Psoas muscle (tissue), 8 donors: ENCODE results near the gene CHRNG. TPM values are rescaled to one million over a fixed set of nuclear protein-coding genes. Genes with fewer than 3 reads are reported as not detected.

Experiments used
- ATAC-seq, 4 donors: fragments of 200-7000 bp; cut with Tn5 transposase; one replicate each; pipeline ENCODE4 v1.9.1; 2020; ENCODE audit warnings: moderate library complexity in 3 of 4, mild to moderate bottlenecking in 2 of 4
- DNase-seq, 2 donors: peaks; one replicate each; pipeline ENCODE4 v3.0.0-alpha.2; 2020
- H3K27ac ChIP-seq: fragments of 200-600 bp; one replicate; pipeline ENCODE4 v1.8.0; 2022
- H3K27me3 ChIP-seq, 3 donors: fragments of 200-600 bp in 1 of 3; one replicate each; pipeline versions ENCODE4 v1.6.1 to v1.8.0; 2013 to 2022; ENCODE audit warnings: low read length in 2 of 3, mild to moderate bottlenecking in 2 of 3, moderate library complexity in 1 of 3; ENCODE audit not compliant: insufficient read depth in 3 of 3
- H3K36me3 ChIP-seq, 2 donors: fragments of 200-600 bp in 1 of 2; one replicate each; pipeline versions ENCODE4 v1.6.1 to v1.8.0; 2013 to 2022; ENCODE audit warnings: low read depth in 1 of 2, mild to moderate bottlenecking in 1 of 2, moderate library complexity in 1 of 2; ENCODE audit not compliant: insufficient read depth in 1 of 2
- H3K4me1 ChIP-seq: fragments of 200-600 bp; one replicate; pipeline ENCODE4 v1.8.0; 2022
- H3K4me3 ChIP-seq: fragments of 200-600 bp; one replicate; pipeline ENCODE4 v1.8.0; 2022; ENCODE audit warnings: mild to moderate bottlenecking
- H3K9me3 ChIP-seq: fragments of 200-600 bp; one replicate; pipeline ENCODE4 v1.8.0; 2022
- CTCF ChIP-seq: fragments of 200-600 bp; IDR thresholded peaks from one replicate; pipeline ENCODE4 v1.8.0; 2022; ENCODE audit warnings: antibody characterized with exemption
- WGBS, 3 donors: extraction: QIAGEN DNeasy Blood & Tissue Kit; methylation state at CpG; one replicate each; pipeline versions ENCODE4 v1.1.6 to v1.1.7; 2013; 5-methylcytosine and 5-hydroxymethylcytosine counted together
- intact Hi-C, 2 donors: fragments of 100-400 bp; cut with DNase I; formaldehyde crosslinking; loops; one replicate each; pipeline versions ENCODE4 v1.11.0 to v1.14.2; 2022
- polyA plus RNA-seq, 3 donors: library from polyadenylated mRNA; stranded (reverse); fragments of 200-250 nt; gene quantifications; one replicate each; pipeline ENCODE4 v1.2.3, GENCODE V29; 2013
- total RNA-seq, 4 donors: library from RNA; stranded (reverse); fragmentation: NEBNext Ultra II Directional in 2 of 4; extraction: Animal tissue kit (Norgen Biotek cat#: 25700) in 2 of 4; gene quantifications; one replicate each; pipeline versions ENCODE4 v1.2.1 to v1.2.4, GENCODE V29; 2021 to 2023
- donor health status: healthy with polysubstance abuse.
- donor health status: DM: no; HTN: no; CAD: no; lungs with moderate emphysema.
- donor health status: Bipolar disorder and iron deficiency.
- donor health status: healthy.
- donor health status: DM: yes; HTN: yes; CAD: no.
- donor health status: DM: no; HTN: no; CAD: no.
- donor health status: DM: no; HTN: no; CAD: no.
- donor health status: DM: yes; HTN: yes; CAD: no.

Gene CHRNG
- total and polyA plus RNA-seq, 7 donors: 0.68 to 94.1 (median 6.9) TPM

- no peak for ATAC-seq
- Histone ChIP-seq H3K4me1 (no peaks in the 10 kb centered on the region), H3K27ac (no peak overlapping the region), H3K9me3 (no peaks in the 10 kb centered on the region), H3K36me3 (no peaks in the 10 kb centered on the region), H3K4me3 (no peak overlapping the region), H3K27me3 (peaks cover 0 to 1% (median 0%) of the 10 kb centered on the region in 3 donors)
- WGBS, 3 donors: 87 to 91% (median 90%) methylated on average over 7 of the region's 7 CpGs
- TF ChIP-seq CTCF: no peak
- peak in 1 of 2 donors; percentile 40 for DNase-seq
- intact Hi-C loops: no loop called here
Observed at GRCh38 chr2:232495292-232495691, 44.2 kb upstream of the CHRNG start.

GRCh38 chr2:232496501-232497270 lies 42.8 kb upstream of the CHRNG start:
- no peak overlapping the region for H3K27ac ChIP-seq
- no peaks in the 10 kb centered on the region for H3K36me3 ChIP-seq
- no peaks in the 10 kb centered on the region for H3K9me3 ChIP-seq
- no peaks in the 10 kb centered on the region for H3K27me3 ChIP-seq
- H3K4me1 ChIP-seq: no peaks in the 10 kb centered on the region
- no peak for TF ChIP-seq CTCF
- intact Hi-C loops: no loop called here
- DNase-seq (no peak), ATAC-seq (no peak)
- WGBS, 3 donors: 78 to 81% (median 80%) methylated on average over 19 to 20 of the region's 20 CpGs
- no peak overlapping the region for H3K4me3 ChIP-seq

DNA sequence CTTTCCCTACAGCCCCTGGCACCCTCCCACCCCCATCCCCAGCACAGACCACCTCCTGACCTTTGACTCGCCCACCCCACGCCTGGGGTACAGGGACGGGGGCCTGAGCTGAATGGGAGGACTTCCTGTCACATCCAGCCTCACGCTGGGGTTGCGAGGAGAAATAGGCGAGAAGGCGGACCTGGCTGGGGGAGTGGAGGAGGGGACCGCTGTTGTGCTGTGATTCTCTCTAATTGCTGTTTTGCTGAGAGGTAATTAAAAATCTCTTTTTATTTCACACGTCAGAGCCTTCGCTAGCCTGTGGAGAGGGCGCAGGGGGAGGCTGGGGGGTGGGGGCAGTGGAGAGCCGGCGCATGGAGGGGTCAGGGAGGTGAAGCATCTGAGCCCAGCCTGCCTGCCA lies 42.1 kb upstream of the CHRNG start:
- WGBS, 3 donors: 75 to 86% (median 83%) methylated on average over 13 of the region's 13 CpGs

GRCh38 chr2:232498452-232498851 lies 41.0 kb upstream of the CHRNG start:
- Histone ChIP-seq H3K27me3 (no peaks in the 10 kb centered on the region), H3K4me1 (no peaks in the 10 kb centered on the region), H3K9me3 (no peaks in the 10 kb centered on the region), H3K27ac (no peak overlapping the region), H3K4me3 (no peak overlapping the region), H3K36me3 (no peaks in the 10 kb centered on the region)
- ATAC-seq (no peak), DNase-seq (no peak)
- 91 to 97% (median 94%) methylated on average over 3 of the region's 3 CpGs for WGBS, 3 donors
- no peak for TF ChIP-seq CTCF
- intact Hi-C loops: no loop called here

More for the DNA sequence above, 42.1 kb upstream of the CHRNG start:
- Histone ChIP-seq H3K4me3 (no peak overlapping the region), H3K36me3 (no peaks in the 10 kb centered on the region), H3K9me3 (no peaks in the 10 kb centered on the region), H3K4me1 (no peaks in the 10 kb centered on the region), H3K27me3 (no peaks in the 10 kb centered on the region), H3K27ac (no peak overlapping the region)
- DNase-seq (no peak), ATAC-seq (no peak)
- intact Hi-C loops: no loop called here
- TF ChIP-seq CTCF: no peak
